ENCODE measurements around the gene C17orf50.

The C17orf50 gene

GRCh38 chr17:35788477-35789368 is 28.0 kb downstream of the C17orf50 start:
- peak; percentile 47 to 54 for DNase-seq (ENCODE audit: low read depth in 2 of 2)

DNA sequence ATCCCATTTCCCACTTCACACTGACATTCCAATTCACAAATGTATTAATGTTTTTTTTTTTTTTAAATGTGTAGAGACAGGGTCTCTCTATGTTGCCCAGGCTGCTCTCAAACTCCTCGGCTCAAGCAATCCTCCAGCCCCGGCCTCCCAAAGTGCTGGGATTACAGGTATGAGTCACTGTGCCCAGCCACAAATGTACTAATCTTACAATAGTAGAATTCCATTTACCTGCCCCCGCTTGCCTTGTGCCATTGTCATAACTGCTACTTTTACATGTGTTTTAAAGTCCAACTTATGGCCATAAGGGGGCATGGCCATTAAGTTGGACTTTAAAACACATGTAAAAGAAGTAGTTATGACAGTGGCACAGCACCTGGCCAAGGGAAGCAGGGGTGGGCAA is 30.2 kb downstream of the C17orf50 start:
- DNase-seq (ENCODE audit: low read depth in 2 of 2) = no peak

GRCh38 chr17:35791681-35792350 is 31.1 kb downstream of the C17orf50 start:
- DNase-seq (ENCODE audit: low read depth in 2 of 2) = no peak

DNA sequence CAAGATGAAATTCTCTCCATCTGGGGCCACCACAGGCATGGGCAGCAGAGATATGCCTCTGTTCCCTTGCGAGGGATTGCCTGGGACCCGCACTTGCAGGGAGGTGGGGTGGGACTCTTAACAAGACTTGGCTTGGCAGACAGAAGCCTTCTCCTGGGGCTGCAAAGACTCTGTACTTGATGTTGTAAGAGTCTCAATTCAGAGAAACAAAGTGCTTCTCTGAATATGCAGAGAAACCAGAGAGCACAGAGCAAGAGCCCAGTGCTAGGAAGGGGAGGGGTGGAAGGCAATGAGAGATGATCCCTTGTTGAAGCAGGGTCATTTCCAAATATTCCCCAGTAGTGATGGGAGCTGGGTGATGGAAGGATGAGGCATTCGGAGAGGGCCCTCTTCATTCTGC is 32.6 kb downstream of the C17orf50 start:
- no peak for DNase-seq (ENCODE audit: low read depth in 2 of 2)

DNA sequence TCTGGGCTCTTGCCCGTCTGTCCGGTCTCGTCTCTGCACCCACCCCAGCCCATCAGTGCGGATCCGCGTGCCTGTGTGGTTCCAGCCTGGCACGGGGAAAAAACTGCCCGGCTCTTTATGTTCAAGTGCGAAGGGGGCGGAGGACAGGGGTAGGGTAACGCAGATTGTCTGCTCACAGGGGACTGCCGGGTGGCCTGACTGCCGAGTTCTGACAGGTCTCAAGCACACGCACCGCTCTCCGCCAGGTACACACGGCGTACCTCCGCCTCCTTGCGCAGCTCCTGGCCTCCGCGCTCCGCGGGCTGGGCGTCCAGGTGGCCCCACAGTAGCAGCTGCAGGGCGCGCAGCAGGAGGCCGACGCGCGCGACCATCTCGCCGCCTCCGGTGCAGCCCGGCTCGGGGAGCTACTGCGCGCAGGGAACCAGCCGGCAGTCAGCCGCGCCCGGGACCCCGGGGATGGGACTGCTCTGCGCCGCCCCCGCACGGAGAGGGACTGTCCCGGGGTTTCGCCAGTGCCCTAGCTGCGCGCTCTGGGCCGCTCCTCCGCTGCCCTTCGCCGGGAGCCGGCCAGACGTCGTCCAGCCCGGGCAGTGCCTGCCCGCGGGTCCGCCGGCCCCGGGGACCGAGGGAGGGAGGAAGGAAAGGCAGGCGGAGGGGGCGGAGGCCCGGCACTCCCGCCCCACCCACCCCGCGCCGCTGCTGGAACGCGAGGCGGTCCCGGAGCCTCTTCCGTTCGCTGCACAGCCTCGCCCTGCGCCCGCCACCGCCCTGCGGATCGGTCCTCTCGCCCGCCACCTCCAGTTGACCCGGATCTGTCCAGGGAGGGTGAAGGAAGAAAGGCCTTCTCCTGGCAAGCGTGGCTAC is 34.6 kb downstream of the C17orf50 start, which contains the start of gene MMP28:
Gene MMP28, minus strand, starts transcription at position 635 of the 864 bp plus-strand sequence. Its CDS starts 264 bp downstream, at position 371.
- DNase-seq (ENCODE audit: low read depth in 2 of 2) = no peak

DNA sequence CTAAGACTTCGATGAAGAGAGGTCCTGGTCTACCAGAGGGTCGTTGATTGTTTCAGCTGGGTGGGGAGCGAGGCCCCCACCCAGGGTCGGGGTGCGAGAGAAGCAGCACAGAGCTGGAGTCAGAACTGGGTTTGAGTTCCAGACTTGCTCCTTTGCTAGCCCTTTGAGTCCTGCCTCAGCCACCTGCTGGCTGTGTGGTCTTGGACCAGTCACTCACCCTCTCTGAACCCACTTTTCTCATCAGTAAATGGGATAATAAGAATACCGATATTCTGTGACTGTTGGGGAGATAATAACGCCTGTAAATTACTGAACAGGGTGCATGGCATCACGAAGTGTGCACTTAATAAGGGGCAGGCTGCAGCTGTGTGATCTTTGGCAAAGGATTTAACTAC is 35.2 kb downstream of the C17orf50 start:
- DNase-seq (ENCODE audit: low read depth in 2 of 2) = no peak

GRCh38 chr17:35796942-35797341 is 36.3 kb downstream of the C17orf50 start:
- DNase-seq (ENCODE audit: low read depth in 2 of 2) = no peak

DNA sequence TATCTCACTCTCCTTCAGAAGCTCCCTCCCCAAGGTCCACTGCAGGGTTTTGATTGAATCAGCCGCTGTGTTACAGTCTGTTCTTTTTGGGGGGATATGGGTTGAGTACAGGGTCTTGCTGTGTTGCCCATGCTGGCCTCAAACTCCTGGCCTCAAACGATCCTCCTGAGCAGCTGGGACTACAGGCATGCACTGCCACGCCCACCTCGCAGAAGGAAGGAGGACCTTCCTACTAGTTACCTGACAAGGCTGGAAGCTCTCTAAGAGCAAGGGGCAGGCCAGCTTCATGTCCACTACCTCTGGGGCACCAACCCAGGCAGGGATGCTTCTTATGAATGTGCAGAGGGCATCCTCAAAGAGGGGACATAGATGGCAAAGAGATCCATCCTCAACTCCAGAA is 36.7 kb downstream of the C17orf50 start:
- DNase-seq (ENCODE audit: low read depth in 2 of 2) = no peak

DNA sequence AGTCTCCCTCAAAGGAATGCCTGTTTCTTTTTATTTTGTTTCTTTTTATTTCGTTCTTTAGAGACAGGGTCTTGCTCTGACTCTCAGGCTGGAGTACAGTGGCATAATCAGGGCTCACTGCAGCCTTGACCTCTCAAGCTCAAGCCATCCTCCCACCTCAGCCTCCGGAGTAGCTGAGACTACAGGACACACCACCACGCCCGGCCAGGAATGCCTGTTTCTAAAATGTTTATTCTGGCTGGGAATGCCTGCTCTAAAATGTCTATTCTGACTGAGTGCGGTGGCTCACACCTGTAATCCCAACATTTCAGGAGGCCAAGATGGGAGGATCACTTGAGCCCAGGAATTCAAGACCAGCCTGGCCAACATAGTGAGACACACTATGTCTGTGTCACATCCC is 37.2 kb downstream of the C17orf50 start:
- DNase-seq (ENCODE audit: low read depth in 2 of 2) = no peak

- no peak for DNase-seq (ENCODE audit: low read depth in 2 of 2)
Measured at GRCh38 chr17:35799942-35800341, 39.3 kb downstream of the C17orf50 start.

DNA sequence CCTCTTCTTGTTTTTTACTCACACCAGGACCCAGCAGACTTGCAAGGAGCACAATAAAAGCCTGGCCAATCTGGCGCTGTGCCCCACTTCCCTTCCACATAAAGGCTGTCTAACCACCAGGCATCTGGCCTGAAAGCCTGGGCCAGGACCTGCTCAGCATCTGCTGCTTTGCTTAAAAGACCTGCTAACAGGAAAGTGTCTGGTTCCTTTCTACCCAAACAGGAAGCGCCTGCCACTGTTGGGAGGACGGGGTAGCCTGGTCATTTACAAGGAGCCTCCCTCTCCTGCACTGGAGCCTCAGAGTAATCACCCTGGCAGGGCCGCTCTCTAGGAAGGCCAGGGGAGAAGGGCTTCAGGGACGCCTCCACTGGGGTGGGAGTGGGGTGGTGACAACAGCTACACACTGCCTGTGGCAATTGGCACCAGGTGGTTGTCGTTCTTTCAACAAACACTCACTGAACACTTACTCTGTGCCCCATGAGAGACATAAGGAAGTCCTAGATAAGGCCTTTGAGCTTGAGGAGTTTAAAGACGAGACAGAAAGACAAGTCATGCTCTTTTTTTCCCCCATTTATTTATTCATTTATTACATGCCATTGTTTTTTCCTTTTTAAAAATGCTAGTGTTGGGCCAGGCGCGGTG is 41.0 kb downstream of the C17orf50 start:
- peak in 1 of 2 experiments; percentile 19 for DNase-seq (ENCODE audit: low read depth in 2 of 2)

- peak; percentile 71 to 79 for DNase-seq (ENCODE audit: low read depth in 2 of 2)
Measured at GRCh38 chr17:35804658-35805192, 44.0 kb downstream of the C17orf50 start.

- DNase-seq (ENCODE audit: low read depth in 2 of 2) = peak; percentile 18 to 35
Measured at GRCh38 chr17:35807371-35808144, 46.9 kb downstream of the C17orf50 start.

DNA sequence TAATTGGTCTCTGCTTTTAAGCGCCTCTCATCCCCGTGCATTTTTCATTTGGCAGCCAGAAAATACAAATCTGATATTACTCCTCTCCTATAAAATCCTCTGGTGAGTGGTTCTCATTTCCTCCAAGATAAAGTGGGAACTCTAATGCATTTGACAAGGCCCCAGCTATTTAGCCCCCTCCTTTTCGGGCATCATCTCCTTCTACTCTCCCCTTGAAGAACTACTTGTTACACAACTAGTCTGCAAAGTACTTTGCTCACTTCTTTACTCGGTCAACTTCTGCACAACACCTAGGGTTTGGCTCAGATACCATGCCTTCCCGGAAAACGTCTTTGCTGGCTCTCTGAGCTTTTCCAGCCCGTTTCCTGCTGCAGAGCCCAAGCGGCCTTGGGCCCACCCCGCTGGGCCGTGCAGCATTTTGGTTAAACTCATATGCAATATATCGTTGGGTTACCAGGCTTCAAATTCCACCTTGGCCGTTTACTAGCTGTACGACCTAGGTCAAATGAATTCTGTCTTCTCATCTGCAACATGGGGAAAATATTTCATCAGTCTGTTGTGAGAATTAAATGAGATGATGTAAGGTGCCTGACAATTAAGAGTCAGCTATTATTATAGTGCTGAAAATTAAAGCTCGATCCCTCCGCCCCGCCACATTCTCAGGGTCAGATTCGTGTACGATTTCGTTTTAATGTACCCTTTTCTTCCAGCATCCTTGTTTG is 47.7 kb downstream of the C17orf50 start:
- no peak for DNase-seq (ENCODE audit: low read depth in 2 of 2)

DNA sequence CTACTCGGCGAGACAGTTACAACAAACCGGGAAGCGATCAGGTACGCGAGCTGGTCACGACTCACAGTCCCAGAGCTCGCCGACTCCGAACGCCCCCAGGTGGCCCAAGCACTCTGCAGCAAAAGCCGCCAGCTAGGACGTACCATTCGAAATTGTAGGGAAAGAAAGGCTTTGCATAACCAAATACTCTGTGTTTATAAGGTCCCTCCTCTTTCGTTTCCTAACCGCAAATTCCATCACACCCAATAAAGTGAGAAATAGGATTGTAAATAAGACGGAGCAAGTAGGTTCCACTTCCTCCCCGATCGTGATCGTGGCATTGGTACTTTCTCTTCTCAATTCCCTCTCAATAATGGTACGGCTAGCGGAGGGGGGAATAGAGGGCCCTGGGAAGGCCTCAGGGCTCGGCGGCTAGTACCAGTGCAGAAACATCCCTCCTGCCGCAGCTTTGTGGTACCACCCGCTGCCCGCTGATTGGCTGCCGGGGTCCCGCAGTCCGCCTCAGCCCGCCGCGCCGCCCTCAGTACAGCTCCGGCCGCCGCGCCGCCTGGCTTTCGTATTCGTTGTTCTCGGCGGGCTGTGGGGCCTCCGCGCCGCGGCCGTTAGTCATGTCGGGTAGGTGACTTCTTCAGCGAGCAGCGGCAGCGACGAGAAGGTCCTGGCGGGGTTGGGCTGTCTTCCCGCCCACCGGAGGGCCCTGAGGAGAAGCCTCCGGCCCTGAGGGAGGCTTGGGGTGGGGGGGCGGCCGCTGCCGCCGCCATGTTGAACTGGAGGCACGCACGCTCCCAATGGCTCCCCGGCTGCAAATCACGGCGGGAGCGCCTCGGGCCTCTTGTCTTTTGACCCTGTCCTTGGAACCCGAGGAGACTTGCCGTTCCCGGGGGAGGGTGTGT is 48.5 kb downstream of the C17orf50 start, which contains the start of gene TAF15:
Gene TAF15, plus strand, starts transcription at position 523 of the 893 bp plus-strand sequence. Its CDS starts 86 bp downstream, at position 609.
- DNase-seq (ENCODE audit: low read depth in 2 of 2) = peak; percentile 99

DNA sequence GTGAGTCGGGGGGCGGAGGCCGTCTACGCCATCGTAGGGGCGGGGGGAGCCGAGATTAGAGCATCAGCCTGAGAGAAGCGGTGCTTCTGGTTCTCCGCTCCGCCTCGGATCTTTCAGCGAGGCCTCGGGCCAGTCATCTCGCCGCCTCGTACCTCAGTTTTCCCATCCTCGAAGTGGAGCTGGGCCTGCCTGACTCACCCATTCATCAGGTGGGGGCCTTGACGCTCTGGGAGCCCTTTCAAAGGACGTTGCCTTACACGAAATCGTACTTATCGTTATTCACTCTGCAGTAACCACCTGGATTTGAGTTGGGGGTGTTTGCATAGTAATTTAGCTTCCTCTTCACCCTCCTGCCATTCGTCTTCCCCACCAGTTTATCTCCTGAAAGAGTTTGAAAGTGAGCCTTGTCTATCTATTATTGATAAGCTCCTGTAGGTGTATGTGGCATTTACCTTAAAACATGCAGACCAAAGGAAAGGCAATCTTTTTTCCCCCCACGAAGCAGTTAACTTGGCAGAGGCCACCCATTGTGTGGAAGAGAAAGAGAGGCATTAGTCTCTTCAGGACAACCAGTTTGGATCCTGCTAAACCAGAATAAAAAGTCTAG is 49.3 kb downstream of the C17orf50 start:
- no peak for DNase-seq (ENCODE audit: low read depth in 2 of 2)

GRCh38 chr17:35811759-35812158 is 51.1 kb downstream of the C17orf50 start:
- no peak for DNase-seq (ENCODE audit: low read depth in 2 of 2)

GRCh38 chr17:35812456-35812855 is 51.8 kb downstream of the C17orf50 start:
- DNase-seq (ENCODE audit: low read depth in 2 of 2) = no peak

Data from fibroblast of skin of left biceps (primary cell).